ENCODE data around the gene CLCF1. TPM values are rescaled to one million over a fixed set of nuclear protein-coding genes. Genes with fewer than 3 reads are reported as not detected.

Gene CLCF1
- polyA plus RNA-seq, 1 donor (not counting 4 experiments of a cell fraction or from before 2014, with no cell fraction given), result 2.7 TPM

DNA sequence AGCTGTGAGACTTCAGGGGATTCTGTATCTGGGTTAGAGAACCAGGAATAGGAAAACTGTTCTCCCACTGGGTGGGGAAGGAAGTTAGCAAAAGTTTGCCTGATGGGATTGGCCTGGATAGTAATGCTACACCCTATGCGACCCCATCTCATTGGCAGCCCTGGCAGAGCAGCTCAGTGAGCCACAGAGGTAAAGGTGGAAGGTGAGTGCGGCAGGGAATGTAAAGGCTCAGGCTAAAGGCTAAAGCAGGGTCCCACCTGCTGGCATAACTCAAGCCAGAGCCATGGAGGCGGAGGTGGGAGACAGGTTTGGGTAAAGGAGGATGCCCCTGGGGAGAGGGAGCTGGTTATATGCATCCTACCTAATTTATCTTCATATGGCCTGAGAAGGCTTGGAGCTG lies 51.3 kb downstream of the CLCF1 start:
- no peak overlapping the region for H3K9ac ChIP-seq (ENCODE audit: control insufficient read depth, extremely low read depth, insufficient read depth, low read length)
- no peak overlapping the region for H2AFZ ChIP-seq (ENCODE audit: control insufficient read depth, low read length)
- no peaks in the 10 kb centered on the region for H3K9me1 ChIP-seq (ENCODE audit: control insufficient read depth, extremely low read depth, insufficient read depth, low read length)
- peaks cover 0 to 4% of the 10 kb centered on the region in 2 experiments for H3K36me3 ChIP-seq (ENCODE audit: control insufficient read depth in 2 of 2, extremely low read depth in 1 of 2, insufficient read depth in 2 of 2, low read length in 2 of 2)
- no peak for FAIRE-seq
- H3K4me3 ChIP-seq (ENCODE audit: control insufficient read depth in 2 of 3, extremely low read depth in 1 of 3, insufficient read depth in 2 of 3, low read depth in 1 of 3, low read length in 3 of 3), result no peak overlapping the region
- H3K4me2 ChIP-seq (ENCODE audit: control insufficient read depth, extremely low read depth, insufficient read depth, low read depth, low read length), result no peak overlapping the region
- DNase-seq (ENCODE audit: low read depth, low spot score), result no peak
- H3K79me2 ChIP-seq (ENCODE audit: control insufficient read depth, insufficient read depth, low read length), result peaks cover 5% of the 10 kb centered on the region
- H3K9me3 ChIP-seq (ENCODE audit: control insufficient read depth, low read depth, low read length), result no peaks in the 10 kb centered on the region
- H3K27me3 ChIP-seq (ENCODE audit: control insufficient read depth, extremely low read depth, insufficient read depth, low read length), result no peaks in the 10 kb centered on the region
- dilution Hi-C loops (cut with MboI; ENCODE audit: extremely low pct_ligation_motif_present, low sequenced_read_pairs), result no loop called here
- TF ChIP-seq, protein P1, sequence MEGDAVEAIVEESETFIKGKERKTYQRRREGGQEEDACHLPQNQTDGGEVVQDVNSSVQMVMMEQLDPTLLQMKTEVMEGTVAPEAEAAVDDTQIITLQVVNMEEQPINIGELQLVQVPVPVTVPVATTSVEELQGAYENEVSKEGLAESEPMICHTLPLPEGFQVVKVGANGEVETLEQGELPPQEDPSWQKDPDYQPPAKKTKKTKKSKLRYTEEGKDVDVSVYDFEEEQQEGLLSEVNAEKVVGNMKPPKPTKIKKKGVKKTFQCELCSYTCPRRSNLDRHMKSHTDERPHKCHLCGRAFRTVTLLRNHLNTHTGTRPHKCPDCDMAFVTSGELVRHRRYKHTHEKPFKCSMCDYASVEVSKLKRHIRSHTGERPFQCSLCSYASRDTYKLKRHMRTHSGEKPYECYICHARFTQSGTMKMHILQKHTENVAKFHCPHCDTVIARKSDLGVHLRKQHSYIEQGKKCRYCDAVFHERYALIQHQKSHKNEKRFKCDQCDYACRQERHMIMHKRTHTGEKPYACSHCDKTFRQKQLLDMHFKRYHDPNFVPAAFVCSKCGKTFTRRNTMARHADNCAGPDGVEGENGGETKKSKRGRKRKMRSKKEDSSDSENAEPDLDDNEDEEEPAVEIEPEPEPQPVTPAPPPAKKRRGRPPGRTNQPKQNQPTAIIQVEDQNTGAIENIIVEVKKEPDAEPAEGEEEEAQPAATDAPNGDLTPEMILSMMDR (optimal IDR thresholded peaks at IDR 0.05 in 1 of 3, IDR thresholded peaks at IDR 0.05 in 1 of 3, conservative IDR thresholded peaks at IDR 0.05 in 1 of 3; ENCODE audit: extremely low read depth in 1 of 3, insufficient read depth in 2 of 3, low read length in 3 of 3), result no peak
- no peak for TF ChIP-seq EZH2 (IDR thresholded peaks at IDR 0.05; ENCODE audit: low read length)
- no peaks in the 10 kb centered on the region for H4K20me1 ChIP-seq (ENCODE audit: control insufficient read depth, extremely low read depth, insufficient read depth, low read length)
- peaks cover 11% of the 10 kb centered on the region for H3K4me1 ChIP-seq (ENCODE audit: control insufficient read depth, extremely low read depth, insufficient read depth, low read length)
- no peak overlapping the region for H3K27ac ChIP-seq (ENCODE audit: control insufficient read depth, insufficient read depth, low read length)

DNA sequence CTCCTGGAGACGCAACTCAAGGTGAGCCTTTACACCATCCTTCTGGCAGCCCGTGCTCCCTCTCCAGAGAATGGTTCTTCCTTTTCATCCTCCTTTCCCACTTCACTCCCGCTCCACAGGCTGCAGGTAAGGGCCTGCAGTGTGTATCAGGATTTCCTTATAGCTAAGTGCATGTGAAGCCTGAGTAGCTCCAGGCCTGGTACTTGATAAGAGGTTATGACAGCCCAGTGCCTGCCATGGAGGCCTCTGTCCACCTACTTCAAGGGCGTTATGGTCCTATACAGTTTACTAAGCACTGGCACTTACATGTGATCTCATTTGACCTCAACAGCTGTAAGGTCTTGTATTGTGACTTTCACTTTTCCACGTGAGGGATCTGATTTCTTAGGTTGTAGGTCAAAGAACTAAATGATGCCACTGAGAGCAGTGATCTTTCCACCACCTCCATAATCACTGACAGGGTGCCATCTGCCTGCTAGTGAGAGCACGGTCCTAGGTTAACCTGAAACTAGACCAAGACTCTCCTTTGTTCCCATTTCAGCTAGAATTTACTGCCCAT lies 52.0 kb downstream of the CLCF1 start:
- H2AFZ ChIP-seq (ENCODE audit: control insufficient read depth, low read length), result no peak overlapping the region
- H4K20me1 ChIP-seq (ENCODE audit: control insufficient read depth, extremely low read depth, insufficient read depth, low read length), result no peaks in the 10 kb centered on the region
- no peak for TF ChIP-seq EZH2 (IDR thresholded peaks at IDR 0.05; ENCODE audit: low read length)
- TF ChIP-seq, protein P1 (optimal IDR thresholded peaks at IDR 0.05 in 1 of 3, IDR thresholded peaks at IDR 0.05 in 1 of 3, conservative IDR thresholded peaks at IDR 0.05 in 1 of 3; ENCODE audit: extremely low read depth in 1 of 3, insufficient read depth in 2 of 3, low read length in 3 of 3), result no peak
- peaks cover 0 to 4% of the 10 kb centered on the region in 2 experiments for H3K36me3 ChIP-seq (ENCODE audit: control insufficient read depth in 2 of 2, extremely low read depth in 1 of 2, insufficient read depth in 2 of 2, low read length in 2 of 2)
- H3K27ac ChIP-seq (ENCODE audit: control insufficient read depth, insufficient read depth, low read length), result no peak overlapping the region
- no peaks in the 10 kb centered on the region for H3K9me3 ChIP-seq (ENCODE audit: control insufficient read depth, low read depth, low read length)
- no peaks in the 10 kb centered on the region for H3K9me1 ChIP-seq (ENCODE audit: control insufficient read depth, extremely low read depth, insufficient read depth, low read length)
- no peak overlapping the region for H3K4me2 ChIP-seq (ENCODE audit: control insufficient read depth, extremely low read depth, insufficient read depth, low read depth, low read length)
- FAIRE-seq (no peak), DNase-seq (ENCODE audit: low read depth, low spot score) (no peak)
- dilution Hi-C loops (cut with MboI; ENCODE audit: extremely low pct_ligation_motif_present, low sequenced_read_pairs), result no loop called here
- no peak overlapping the region for H3K9ac ChIP-seq (ENCODE audit: control insufficient read depth, extremely low read depth, insufficient read depth, low read length)
- no peaks in the 10 kb centered on the region for H3K27me3 ChIP-seq (ENCODE audit: control insufficient read depth, extremely low read depth, insufficient read depth, low read length)
- peaks cover 5% of the 10 kb centered on the region for H3K79me2 ChIP-seq (ENCODE audit: control insufficient read depth, insufficient read depth, low read length)
- H3K4me3 ChIP-seq (ENCODE audit: control insufficient read depth in 2 of 3, extremely low read depth in 1 of 3, insufficient read depth in 2 of 3, low read depth in 1 of 3, low read length in 3 of 3), result no peak overlapping the region
- H3K4me1 ChIP-seq (ENCODE audit: control insufficient read depth, extremely low read depth, insufficient read depth, low read length), result peaks cover 13% of the 10 kb centered on the region

Data from keratinocyte (primary cell).